HEK293 (cell line): ENCODE measurements around the gene SPTLC2.

Source experiments
- CTCF ChIP-seq: fragments of 450-650 bp; formaldehyde crosslinking; IDR thresholded peaks from 2 replicates; pipeline ENCODE4 v1.5.1; 2016; ENCODE audit warnings: missing biosample characterization, missing genetic modification characterization
- HOXD13 ChIP-seq: sonication (generic); formaldehyde crosslinking; IDR thresholded peaks from 2 replicates; pipeline ENCODE4 v1.8.0; 2022; ENCODE audit warnings: missing genetic modification reagents, borderline replicate concordance
- ZBTB7A ChIP-seq: fragments of 450-650 bp; formaldehyde crosslinking; IDR thresholded peaks from 2 replicates; pipeline ENCODE4 v1.5.1; 2016; ENCODE audit warnings: low read depth, missing biosample characterization, missing genetic modification characterization
- ZNF274 ChIP-seq, 2 experiments: fragments of 200-500 bp in 1 of 2; fragments of 450-650 bp in 1 of 2; sonication (Bioruptor generic) in 1 of 2; formaldehyde crosslinking in 1 of 2; IDR thresholded peaks; 2 replicates each; pipeline versions ENCODE4 v1.5.1 to v1.6.1; 2014 to 2016; ENCODE audit warnings: borderline replicate concordance in 1 of 2, inconsistent platforms in 1 of 2, low read length in 1 of 2, missing biosample characterization in 1 of 2, missing genetic modification characterization in 1 of 2
- ZNF324 ChIP-seq: fragments of 450-650 bp; formaldehyde crosslinking; IDR thresholded peaks from 2 replicates; pipeline ENCODE4 v1.5.1; 2016; ENCODE audit warnings: missing biosample characterization, missing genetic modification characterization
- ZNF513 ChIP-seq: fragments of 450-650 bp; IDR thresholded peaks from 2 replicates; pipeline ENCODE4 v1.5.1; 2018; ENCODE audit warnings: missing biosample characterization, missing genetic modification characterization

GRCh38 chr14:77579780-77580179, 36.7 kb downstream of the SPTLC2 start:
- TF ChIP-seq HOXD13 (CRISPR knock-in tag) (no peak), ZNF513 (tag by site-specific recombination) (no peak), CTCF (tag by site-specific recombination) (no peak), ZBTB7A (tag by site-specific recombination) (no peak), ZNF274 (IDR thresholded peaks at IDR 0.05; ENCODE audit: low read length) (no peak), ZNF274 (tag by site-specific recombination; IDR thresholded peaks at IDR 0.05; ENCODE audit: borderline replicate concordance) (no peak), ZNF324 (tag by site-specific recombination) (no peak)
